Epithelial cell of esophagus (primary cell): Measurements from ENCODE around the gene TNS3.
A peak's percentile ranks its signal among the peaks of the same experiment; 100 is the strongest.

ENCODE experiments used
- DNase-seq: peaks from one replicate; pipeline ENCODE4 v3.0.0; 2010; ENCODE audit warnings: low read depth
- H3K4me3 ChIP-seq: 2 replicates; pipeline ENCODE4 v1.5.1; 2011; ENCODE audit warnings: mild to moderate bottlenecking, low read length, control low read depth
- TF ChIP-seq, protein P1 (sequence below): IDR thresholded peaks from 2 replicates; pipeline ENCODE4 v1.5.1; 2011; ENCODE audit warnings: low read depth, mild to moderate bottlenecking, low read length, control low read depth, inconsistent platforms; ENCODE audit not compliant: insufficient read depth; ENCODE audit errors: missing control alignments

TNS3 gene

DNA sequence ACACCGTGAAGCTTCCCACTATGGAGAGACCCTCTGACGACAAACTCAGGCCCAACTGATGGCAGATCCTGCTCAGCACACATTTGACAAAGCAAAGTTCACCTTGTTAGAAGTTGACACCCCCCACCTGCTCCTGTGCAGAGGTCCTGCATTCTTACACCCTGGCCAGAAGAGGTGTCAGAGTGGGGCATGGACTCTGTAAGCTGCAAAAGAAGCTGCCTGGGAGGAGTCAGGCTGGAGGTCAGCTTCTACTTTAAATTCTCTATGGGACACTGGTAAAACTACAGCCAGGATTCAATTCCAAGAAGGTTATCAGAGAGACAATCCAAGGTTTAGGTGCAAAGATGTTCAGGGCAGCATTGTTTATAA, 20.0 kb upstream of the TNS3 start:
- DNase-seq = no peak
- TF ChIP-seq, protein P1, sequence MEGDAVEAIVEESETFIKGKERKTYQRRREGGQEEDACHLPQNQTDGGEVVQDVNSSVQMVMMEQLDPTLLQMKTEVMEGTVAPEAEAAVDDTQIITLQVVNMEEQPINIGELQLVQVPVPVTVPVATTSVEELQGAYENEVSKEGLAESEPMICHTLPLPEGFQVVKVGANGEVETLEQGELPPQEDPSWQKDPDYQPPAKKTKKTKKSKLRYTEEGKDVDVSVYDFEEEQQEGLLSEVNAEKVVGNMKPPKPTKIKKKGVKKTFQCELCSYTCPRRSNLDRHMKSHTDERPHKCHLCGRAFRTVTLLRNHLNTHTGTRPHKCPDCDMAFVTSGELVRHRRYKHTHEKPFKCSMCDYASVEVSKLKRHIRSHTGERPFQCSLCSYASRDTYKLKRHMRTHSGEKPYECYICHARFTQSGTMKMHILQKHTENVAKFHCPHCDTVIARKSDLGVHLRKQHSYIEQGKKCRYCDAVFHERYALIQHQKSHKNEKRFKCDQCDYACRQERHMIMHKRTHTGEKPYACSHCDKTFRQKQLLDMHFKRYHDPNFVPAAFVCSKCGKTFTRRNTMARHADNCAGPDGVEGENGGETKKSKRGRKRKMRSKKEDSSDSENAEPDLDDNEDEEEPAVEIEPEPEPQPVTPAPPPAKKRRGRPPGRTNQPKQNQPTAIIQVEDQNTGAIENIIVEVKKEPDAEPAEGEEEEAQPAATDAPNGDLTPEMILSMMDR = no peak

DNA sequence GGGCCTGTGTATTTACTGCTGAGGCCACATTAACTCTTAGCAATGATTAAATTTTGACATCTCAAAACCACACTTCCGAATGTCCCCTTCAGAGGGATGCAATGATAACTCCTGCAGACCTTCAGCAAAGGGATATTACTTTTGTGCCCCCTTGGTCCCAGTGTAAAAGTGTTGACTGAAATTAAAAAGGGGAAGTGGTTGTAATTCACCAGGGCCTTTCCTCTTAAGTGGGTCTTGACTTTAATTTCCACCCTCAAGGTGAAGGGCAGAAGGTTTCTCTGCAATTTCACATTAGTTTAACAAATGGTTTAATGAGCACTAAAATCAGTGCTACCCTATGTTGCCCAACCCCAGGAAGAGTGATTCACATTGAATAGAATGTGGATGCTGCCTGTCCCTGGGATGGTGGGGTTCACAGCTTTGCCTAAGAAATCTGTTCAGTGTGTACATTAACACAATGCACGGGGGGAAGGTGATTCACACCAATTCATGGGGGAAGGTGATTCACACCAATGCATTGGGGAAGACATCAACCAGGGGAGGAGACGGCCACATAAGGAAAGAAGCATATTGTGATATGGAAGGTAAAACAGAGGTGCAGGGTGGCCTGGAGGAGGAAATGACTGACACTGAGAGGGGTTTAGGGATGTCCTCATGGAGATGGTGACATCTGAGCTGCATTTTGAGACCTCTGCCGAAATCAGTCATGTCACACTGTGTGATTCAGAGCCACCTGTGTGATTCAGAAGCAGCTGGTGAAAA, 19.4 kb upstream of the TNS3 start:
- H3K4me3 ChIP-seq = no peak overlapping the region
- TF ChIP-seq, protein P1 = no peak
- peak; percentile 98 for DNase-seq

More for the DNA sequence above, 20.0 kb upstream of the TNS3 start:
- no peak overlapping the region for H3K4me3 ChIP-seq

DNA sequence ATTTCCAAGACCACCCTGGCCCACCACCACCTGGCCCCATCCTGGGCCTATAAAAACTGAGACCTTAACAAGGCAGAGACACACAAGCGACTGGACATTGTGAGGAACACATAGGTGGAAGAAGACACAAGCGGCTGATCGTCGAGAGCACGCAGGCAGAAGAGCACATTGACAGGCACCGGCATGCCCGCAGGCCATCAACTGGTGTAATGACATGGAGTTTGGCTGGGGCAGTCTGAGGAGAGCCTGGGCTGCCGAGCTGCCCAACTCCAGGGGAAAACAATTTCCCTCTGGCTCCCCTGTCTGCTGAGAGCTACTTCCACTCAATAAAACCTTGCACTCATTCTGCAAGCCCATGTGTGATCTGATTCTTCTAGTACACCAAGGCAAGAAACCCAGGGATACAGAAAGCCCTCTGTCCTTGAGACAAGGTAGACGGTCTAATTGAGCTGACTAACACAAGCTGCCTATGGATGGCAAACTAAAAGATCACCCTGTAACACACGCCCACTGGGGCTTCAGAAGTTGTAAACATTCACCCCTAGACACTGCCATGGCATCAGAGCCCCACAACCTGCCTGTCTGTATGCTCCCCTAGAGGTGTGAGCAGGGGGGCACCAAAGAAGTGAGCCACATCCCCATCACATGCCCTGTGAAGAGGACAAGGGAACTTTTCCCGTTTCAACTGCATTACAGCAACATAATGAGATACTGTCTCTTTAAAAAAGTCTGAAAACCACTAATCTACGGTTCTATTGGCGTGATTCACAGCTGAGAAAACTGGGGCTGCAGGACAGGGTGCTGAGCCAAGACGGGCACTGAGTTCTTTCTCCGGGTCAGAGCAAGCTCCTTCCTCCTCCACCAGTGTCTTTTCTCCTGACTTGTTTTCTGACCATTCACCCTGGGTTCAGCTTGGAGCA, 18.5 kb upstream of the TNS3 start:
- DNase-seq = peak; percentile 82
- TF ChIP-seq, protein P1 = no peak
- no peak overlapping the region for H3K4me3 ChIP-seq

DNA sequence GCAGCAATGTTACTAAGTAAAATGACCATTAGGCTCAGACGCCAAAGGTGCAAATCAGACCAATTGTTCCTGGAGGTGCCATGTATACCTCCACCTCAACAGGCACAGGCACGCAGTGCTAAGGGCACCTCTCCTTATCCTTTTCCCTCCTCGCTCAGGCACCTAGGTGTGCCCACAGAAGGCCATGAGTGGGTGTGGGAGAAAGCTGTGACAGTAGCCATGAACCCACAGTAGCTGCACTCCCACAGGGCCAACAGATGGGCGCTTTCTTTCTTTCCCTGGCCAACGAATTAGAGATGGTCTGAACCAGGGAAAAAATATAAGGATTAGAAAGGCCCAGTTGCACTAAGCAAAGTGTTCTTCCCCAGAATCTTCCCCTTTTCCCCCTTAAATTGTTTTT, 15.5 kb upstream of the TNS3 start:
- H3K4me3 ChIP-seq = no peak overlapping the region
- no peak for DNase-seq
- TF ChIP-seq, protein P1 = no peak

DNA sequence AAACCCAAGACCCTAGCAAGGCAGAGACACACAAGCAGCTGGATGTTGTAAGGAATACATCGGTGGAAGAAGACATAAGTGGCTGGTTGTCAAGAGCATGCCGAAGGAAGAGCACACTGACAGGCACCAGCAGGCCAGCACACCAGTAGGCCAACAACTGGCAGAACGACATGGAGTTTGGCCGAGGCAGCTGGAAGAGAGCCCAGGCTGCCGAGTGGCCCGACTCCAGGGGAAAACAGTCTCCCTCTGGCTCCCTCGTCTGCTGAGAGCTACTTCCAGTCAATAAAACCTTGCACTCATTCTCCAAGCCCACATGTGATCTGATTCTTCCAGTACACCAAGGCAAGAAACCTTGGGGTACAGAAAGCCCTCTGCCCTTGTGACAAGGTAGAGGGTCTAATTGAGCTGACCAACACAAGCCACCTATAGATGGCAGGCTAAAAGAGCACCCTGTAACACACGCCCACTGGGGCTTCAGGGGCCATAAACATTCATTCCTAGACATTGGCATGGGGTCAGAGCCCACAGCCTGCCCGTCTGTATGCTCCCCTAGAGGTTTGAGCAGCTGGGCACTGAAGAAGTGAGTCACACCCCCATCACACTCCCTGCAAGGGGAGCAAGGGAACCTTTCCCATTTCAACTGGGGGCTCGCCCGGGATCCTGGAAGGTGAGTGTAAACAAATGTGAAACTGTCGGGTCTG, 14.7 kb upstream of the TNS3 start:
- no peak for DNase-seq
- no peak overlapping the region for H3K4me3 ChIP-seq
- TF ChIP-seq, protein P1 = no peak

DNA sequence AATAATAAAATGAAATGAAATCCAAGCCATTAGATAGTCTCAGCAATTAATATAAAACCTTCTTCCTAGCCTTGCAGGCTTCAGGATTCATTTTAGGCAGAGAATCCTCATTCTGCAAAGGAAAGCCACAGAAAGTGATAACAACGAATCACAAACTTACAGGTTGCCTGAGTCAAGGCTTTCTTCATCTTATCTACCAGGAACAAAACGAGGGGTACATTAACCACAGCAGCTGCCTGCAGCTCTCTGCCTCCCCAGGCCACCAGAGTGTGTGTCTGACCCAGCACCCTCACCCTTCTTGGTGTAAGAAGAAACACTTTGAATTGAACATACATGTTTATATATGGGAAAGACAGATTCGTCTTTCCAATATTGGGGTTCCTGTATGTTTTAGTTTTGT, 12.5 kb upstream of the TNS3 start:
- no peak overlapping the region for H3K4me3 ChIP-seq
- no peak for DNase-seq
- TF ChIP-seq, protein P1 = no peak
